ENCODE measurements around the gene HSD3B7. TPM values are rescaled to one million over a fixed set of nuclear protein-coding genes. Genes with fewer than 3 reads are reported as not detected.
A peak's percentile ranks its signal among the peaks of the same experiment; 100 is the strongest.

Gene HSD3B7
- total and polyA plus RNA-seq, 2 of the 4 experiments (the other 2 are of a cell fraction): 8.5 to 11.3 TPM

DNA sequence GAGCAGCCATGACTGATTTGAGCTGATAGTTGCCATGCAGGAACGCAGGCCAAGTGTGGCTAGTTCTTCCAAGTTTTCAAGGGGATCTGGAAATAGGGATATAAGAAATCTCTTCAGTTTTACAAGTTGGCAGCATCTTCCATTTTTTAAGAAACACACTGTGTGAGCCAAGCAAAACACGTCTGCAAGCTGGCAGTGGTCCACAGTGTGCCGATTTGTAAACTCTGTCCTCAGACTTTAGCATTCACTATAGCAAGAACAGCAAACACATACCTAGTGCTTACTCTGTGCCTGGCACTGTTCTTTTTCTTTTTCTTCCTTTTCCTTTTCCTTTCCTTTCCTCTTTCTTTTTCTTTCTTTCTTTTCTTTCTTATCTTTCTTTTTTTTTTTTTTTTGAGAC is 33.3 kb upstream of the HSD3B7 start:
- Histone ChIP-seq H2AK9ac (replicated peaks; ENCODE audit: low read depth, low read length, poor library complexity) (no peak overlapping the region), H4K20me1 (ENCODE audit: insufficient read depth, low read length) (peaks cover 10% of the 10 kb centered on the region), H2BK120ac (ENCODE audit: low read depth, low read length) (no peak overlapping the region), H3K56ac (ENCODE audit: extremely low read depth, insufficient read depth, low read length) (no peak overlapping the region), H3K4me2 (ENCODE audit: low read depth, low read length) (no peak overlapping the region; the same call in 1 of the 2 replicates), H3K4me3 (ENCODE audit: insufficient read depth, low read depth, low read length) (no peak overlapping the region), H3K14ac (replicated peaks; ENCODE audit: low read depth, low read length) (no peak overlapping the region), H2BK15ac (ENCODE audit: low read depth, low read length) (no peak overlapping the region), H3K18ac (ENCODE audit: low read depth, low read length) (no peak overlapping the region), H3K23ac (ENCODE audit: low read depth, low read length) (no peak overlapping the region), H2BK5ac (ENCODE audit: low read depth, low read length, poor library complexity, severe bottlenecking) (no peak overlapping the region), H4K91ac (ENCODE audit: insufficient read depth, low read depth, low read length) (no peak overlapping the region), H2AFZ (replicated peaks; ENCODE audit: low read length, poor library complexity) (no peak overlapping the region), H2AK5ac (ENCODE audit: low read depth, low read length) (no peak overlapping the region), H3K36me3 (ENCODE audit: control insufficient read depth, insufficient read depth, low read length) (peaks cover 7% of the 10 kb centered on the region; the same call in 1 of the 2 replicates), H3K4me1 (ENCODE audit: control insufficient read depth, insufficient read depth, low read length) (peaks cover 7% of the 10 kb centered on the region), H3K9ac (ENCODE audit: low read depth, low read length) (no peak overlapping the region), H3K4ac (ENCODE audit: low read depth, low read length) (no peak overlapping the region), H4K8ac (ENCODE audit: low read depth in 2 of 2, low read length in 2 of 2) (no peak overlapping the region), H3K27me3 (ENCODE audit: control insufficient read depth, insufficient read depth, low read length) (no peaks in the 10 kb centered on the region), H3K9me1 (ENCODE audit: insufficient read depth, low read length) (peaks cover 11% of the 10 kb centered on the region; the same call in 1 of the 2 replicates), H3K9me3 (ENCODE audit: control insufficient read depth, insufficient read depth, low read length) (no peaks in the 10 kb centered on the region), H3K79me1 (ENCODE audit: low read depth in 1 of 2, low read length in 2 of 2) (peaks cover 14 to 42% of the 10 kb centered on the region in 2 experiments; a peak in 3 of 4 replicates), H4K5ac (ENCODE audit: low read depth, low read length) (no peak overlapping the region), H3K27ac (ENCODE audit: insufficient read depth, low read length) (no peak overlapping the region), H2BK20ac (ENCODE audit: low read depth, low read length) (no peak overlapping the region)
- no peak for TF ChIP-seq MAFK (IDR thresholded peaks at IDR 0.05; ENCODE audit: low read depth, low read length)
- TF ChIP-seq, protein P1, sequence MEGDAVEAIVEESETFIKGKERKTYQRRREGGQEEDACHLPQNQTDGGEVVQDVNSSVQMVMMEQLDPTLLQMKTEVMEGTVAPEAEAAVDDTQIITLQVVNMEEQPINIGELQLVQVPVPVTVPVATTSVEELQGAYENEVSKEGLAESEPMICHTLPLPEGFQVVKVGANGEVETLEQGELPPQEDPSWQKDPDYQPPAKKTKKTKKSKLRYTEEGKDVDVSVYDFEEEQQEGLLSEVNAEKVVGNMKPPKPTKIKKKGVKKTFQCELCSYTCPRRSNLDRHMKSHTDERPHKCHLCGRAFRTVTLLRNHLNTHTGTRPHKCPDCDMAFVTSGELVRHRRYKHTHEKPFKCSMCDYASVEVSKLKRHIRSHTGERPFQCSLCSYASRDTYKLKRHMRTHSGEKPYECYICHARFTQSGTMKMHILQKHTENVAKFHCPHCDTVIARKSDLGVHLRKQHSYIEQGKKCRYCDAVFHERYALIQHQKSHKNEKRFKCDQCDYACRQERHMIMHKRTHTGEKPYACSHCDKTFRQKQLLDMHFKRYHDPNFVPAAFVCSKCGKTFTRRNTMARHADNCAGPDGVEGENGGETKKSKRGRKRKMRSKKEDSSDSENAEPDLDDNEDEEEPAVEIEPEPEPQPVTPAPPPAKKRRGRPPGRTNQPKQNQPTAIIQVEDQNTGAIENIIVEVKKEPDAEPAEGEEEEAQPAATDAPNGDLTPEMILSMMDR (conservative IDR thresholded peaks at IDR 0.05; ENCODE audit: low read depth, low read length): no peak
- dilution Hi-C loops (cut with HindIII; ENCODE audit: low sequenced_read_pairs, unreplicated experiment) (no loop called here), in situ Hi-C loops (cut with MboI; ENCODE audit: low sequenced_read_pairs) (no loop called here), intact Hi-C loops (cut with micrococcal nuclease) (loop anchor here (5.0 to 10.0 kb wide), 3 partner anchors 123 to 913 kb away; partner anchors contain the start of genes ZNF646 and ZNF668)
- DNase-seq (peak; percentile 70), ATAC-seq (ENCODE audit: low read depth) (no peak)
- ChIA-PET CTCF (interaction anchor here (0.6 kb wide), 1 partner anchor 500 kb away, joined by 4 read pairs; no protein-coding TSS in a partner anchor), POLR2A (ENCODE audit: unreplicated experiment) (interaction anchor here (0.5 kb wide), 1 partner anchor 117 kb away, joined by 3 read pairs; no protein-coding TSS in a partner anchor)
- 0% methylated on average over 2 of the region's 3 CpGs; no CpG with 5 or more reads in 1 of the 2 experiments for WGBS, 2 experiments (ENCODE audit: extremely low coverage in 2 of 2, insufficient read length in 1 of 2)
- no TSS peak for BruUV-seq (replicated peaks)
